Activated CD8-positive, alpha-beta memory T cell treated with anti-CD3 and anti-CD28 coated beads, Interleukin-2, amount 10 ng/mL, durations not matched to agents 7 days and 5 days (primary cell): Measurements from ENCODE around the gene RGS1. TPM values are rescaled to one million over a fixed set of nuclear protein-coding genes. Genes with fewer than 3 reads are reported as not detected.

Experiments used
- ATAC-seq: fragments of 150-1000 bp; cut with Tn5 transposase; one replicate; pipeline ENCODE4 v1.10.0; 2021; ENCODE audit warnings: moderate library complexity
- CTCF ChIA-PET: fragments of 350-600 bp; sonication (Branson Sonifier 250); formaldehyde crosslinking; loops from one replicate; lab custom pipeline; 2021; ENCODE audit warnings: antibody characterized with exemption; lab: Charles Lee
- DNase-seq: peaks from one replicate; pipeline ENCODE4 v3.0.0-alpha.2; 2020
- H3K27ac Mint-ChIP-seq: one replicate; pipeline ENCODE4 v1.8.0; 2021; ENCODE audit warnings: mild to moderate bottlenecking, mixed read lengths
- H3K27me3 Mint-ChIP-seq: one replicate; pipeline ENCODE4 v1.8.0; 2021; ENCODE audit warnings: mixed read lengths
- H3K36me3 Mint-ChIP-seq: one replicate; pipeline ENCODE4 v1.8.0; 2021; ENCODE audit warnings: mild to moderate bottlenecking, mixed read lengths
- H3K4me1 Mint-ChIP-seq: one replicate; pipeline ENCODE4 v1.8.0; 2021; ENCODE audit warnings: mixed read lengths
- H3K4me3 Mint-ChIP-seq: one replicate; pipeline ENCODE4 v1.8.0; 2021; ENCODE audit warnings: mild to moderate bottlenecking, moderate library complexity, mixed read lengths
- H3K9me3 Mint-ChIP-seq: one replicate; pipeline ENCODE4 v1.8.0; 2022; ENCODE audit warnings: low read depth, mixed read lengths
- total RNA-seq, 2 experiments: library from RNA; stranded (reverse); gene quantifications; one replicate each; pipeline ENCODE4 v1.2.3, GENCODE V29; 2021

RGS1 gene
- total RNA-seq, 2 experiments from 2014 or later, result 27.1 to 35.7 TPM

DNA sequence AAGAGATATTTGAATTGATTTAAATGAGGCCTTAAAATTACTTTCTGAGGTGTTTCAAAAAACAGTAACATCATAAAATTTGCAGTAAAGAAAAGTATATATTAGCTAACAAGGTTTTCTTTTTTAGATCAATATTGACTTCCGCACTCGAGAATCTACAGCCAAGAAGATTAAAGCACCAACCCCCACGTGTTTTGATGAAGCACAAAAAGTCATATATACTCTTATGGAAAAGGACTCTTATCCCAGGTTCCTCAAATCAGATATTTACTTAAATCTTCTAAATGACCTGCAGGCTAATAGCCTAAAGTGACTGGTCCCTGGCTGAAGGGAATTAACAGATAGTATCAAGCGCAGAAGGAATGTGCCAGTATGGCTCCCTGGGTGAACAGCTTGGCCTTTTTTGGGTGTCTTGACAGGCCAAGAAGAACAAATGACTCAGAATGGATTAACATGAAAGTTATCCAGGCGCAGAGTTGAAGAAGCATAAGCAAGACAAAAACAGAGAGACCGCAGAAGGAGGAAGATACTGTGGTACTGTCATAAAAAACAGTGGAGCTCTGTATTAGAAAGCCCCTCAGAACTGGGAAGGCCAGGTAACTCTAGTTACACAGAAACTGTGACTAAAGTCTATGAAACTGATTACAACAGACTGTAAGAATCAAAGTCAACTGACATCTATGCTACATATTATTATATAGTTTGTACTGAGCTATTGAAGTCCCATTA lies 3.6 kb downstream of the RGS1 start:
- ATAC-seq (no peak), DNase-seq (no peak)
- CTCF ChIA-PET, result interaction anchor here (0.8 to 4.6 kb wide), 8 partner anchors 17 to 467 kb away, joined by 3 to 21 read pairs (median 4); no protein-coding TSS in a partner anchor
- Mint-ChIP-seq H3K27ac (no peak overlapping the region), H3K4me1 (peaks cover 52% of the 10 kb centered on the region), H3K9me3 (no peaks in the 10 kb centered on the region), H3K27me3 (no peaks in the 10 kb centered on the region), H3K4me3 (peak overlapping the region; percentile 63), H3K36me3 (peaks cover 38% of the 10 kb centered on the region)

GRCh38 chr1:192580351-192580962 lies 4.9 kb downstream of the RGS1 start:
- Mint-ChIP-seq H3K27me3 (no peaks in the 10 kb centered on the region), H3K27ac (no peak overlapping the region), H3K36me3 (peaks cover 37% of the 10 kb centered on the region), H3K9me3 (no peaks in the 10 kb centered on the region), H3K4me1 (peaks cover 47% of the 10 kb centered on the region), H3K4me3 (no peak overlapping the region)
- DNase-seq (no peak), ATAC-seq (peak; percentile 31)
- CTCF ChIA-PET, result interaction anchor here (1.0 to 4.6 kb wide), 5 partner anchors 40 to 106 kb away, joined by 3 to 21 read pairs (median 4); no protein-coding TSS in a partner anchor

DNA sequence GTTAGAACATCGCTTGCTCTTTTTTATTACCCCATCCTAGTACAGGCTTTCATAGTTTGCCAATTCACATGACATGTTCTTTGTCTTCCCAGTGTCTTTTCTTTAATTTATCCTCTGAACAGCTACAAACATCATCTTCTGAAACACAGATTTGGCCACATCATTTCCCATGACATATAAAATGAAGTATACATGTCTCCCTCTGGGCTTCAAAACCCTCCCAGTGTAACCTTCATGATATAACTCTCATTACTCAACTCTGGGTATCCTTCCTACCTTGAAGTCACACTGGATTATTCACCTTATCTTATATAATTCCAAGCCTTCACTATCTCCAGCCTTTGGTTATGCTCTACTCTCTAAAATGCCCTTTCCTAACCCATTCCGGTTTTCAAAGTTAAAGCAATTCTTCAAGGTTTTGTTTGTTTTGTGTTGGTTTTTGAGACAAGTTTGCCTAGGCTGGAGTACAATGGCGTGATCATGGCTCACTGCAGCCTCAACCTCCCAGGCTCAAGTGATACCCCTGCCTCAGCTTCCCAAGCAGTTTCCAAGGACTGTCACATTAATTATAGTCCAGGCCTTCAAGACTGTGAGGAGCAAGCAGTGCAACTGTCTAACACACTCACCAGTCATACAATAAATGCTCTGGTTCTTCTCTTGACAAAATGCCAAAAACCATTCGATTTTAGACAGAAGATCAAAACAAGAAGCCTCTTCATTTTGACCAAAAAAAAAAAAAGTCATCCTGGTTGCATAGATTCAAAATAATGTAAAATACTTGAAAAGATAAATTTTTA lies 5.8 kb downstream of the RGS1 start:
- Mint-ChIP-seq H3K27ac (no peak overlapping the region), H3K36me3 (peaks cover 33% of the 10 kb centered on the region), H3K4me3 (no peak overlapping the region), H3K27me3 (no peaks in the 10 kb centered on the region), H3K9me3 (no peaks in the 10 kb centered on the region), H3K4me1 (peaks cover 40% of the 10 kb centered on the region)
- no peak for DNase-seq
- ATAC-seq, result no peak
- CTCF ChIA-PET, result interaction anchor here (0.9 to 4.6 kb wide), 8 partner anchors 10 to 107 kb away, joined by 3 to 21 read pairs (median 4); no protein-coding TSS in a partner anchor

DNA sequence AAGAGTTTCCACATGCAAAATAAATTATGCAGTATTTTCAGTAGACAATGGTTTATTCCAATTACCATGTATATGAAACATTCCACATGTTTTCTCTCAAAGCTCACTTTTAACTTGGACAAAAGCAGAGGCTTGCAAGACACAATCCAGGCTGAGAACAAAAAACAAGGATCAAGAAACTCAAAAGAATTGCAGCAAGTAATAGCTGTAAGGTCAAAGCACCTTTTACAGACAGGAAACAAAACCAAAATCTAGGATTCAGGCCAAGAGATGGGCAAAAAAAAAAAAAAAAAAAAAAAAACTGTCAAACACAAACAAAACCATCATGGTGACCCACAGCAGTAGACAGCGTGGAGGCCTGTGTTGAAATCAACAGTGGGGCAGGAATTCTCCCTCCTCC lies 9.3 kb downstream of the RGS1 start:
- Mint-ChIP-seq H3K36me3 (peaks cover 6% of the 10 kb centered on the region), H3K9me3 (no peaks in the 10 kb centered on the region), H3K4me3 (no peak overlapping the region), H3K27me3 (no peaks in the 10 kb centered on the region), H3K4me1 (peaks cover 11% of the 10 kb centered on the region), H3K27ac (no peak overlapping the region)
- CTCF ChIA-PET, result interaction anchor here (0.7 to 1.0 kb wide), 2 partner anchors 11 to 31 kb away, joined by 3 to 4 read pairs; no protein-coding TSS in a partner anchor
- ATAC-seq (no peak), DNase-seq (no peak)

DNA sequence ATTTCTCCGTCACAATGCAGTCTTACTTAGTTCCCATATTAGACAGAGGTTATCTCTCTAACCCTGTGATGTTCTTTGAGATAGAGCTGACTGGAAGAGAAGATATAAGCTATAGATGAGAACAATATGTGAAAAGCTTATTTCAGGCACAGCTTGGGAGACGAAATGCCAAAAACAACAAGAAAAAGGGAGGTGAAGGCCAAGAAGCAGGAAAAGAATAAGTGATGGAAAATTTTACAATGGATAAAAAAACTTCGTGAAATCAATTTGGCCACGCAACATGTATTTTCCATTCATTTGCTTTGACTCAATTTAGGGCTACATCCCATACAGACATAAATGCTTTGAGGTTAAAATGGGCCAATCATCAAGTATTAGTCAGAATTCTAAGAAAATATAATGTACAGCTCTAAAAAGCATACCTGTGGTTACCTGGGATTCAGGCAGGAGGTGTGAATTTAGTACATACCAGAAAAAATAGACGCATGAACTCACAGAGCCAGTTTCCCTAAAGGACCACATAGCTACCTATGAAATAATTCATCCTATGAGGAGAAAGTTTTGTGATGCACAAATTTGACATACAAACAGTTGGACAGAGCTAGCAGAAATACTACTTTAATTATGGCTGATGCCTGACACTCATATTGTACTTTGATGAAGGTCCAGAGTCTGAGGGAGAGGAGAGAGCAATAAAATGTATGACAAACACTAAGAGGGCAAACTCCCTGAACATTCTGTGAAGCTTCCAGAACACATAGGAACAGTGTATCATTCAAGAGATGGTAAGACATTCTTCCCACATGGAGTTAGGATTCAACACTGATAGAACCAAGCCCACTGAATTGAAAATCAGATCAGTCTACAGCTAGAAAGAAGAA lies 12.1 kb downstream of the RGS1 start:
- Mint-ChIP-seq H3K9me3 (no peaks in the 10 kb centered on the region), H3K27ac (no peak overlapping the region), H3K4me1 (peaks cover 8% of the 10 kb centered on the region), H3K27me3 (no peaks in the 10 kb centered on the region), H3K4me3 (no peak overlapping the region), H3K36me3 (no peaks in the 10 kb centered on the region)
- CTCF ChIA-PET, result interaction anchor here (1.0 to 1.4 kb wide), 4 partner anchors 11 to 113 kb away, joined by 3 to 6 read pairs (median 4); no protein-coding TSS in a partner anchor
- DNase-seq (no peak), ATAC-seq (no peak)

GRCh38 chr1:192588546-192588945 lies 13.0 kb downstream of the RGS1 start:
- H3K4me3 Mint-ChIP-seq, result no peak overlapping the region
- CTCF ChIA-PET, result interaction anchor here (1.1 kb wide), 1 partner anchor 114 kb away, joined by 4 read pairs; no protein-coding TSS in a partner anchor

GRCh38 chr1:192589813-192590212 lies 14.2 kb downstream of the RGS1 start:
- CTCF ChIA-PET, result no interaction called here
- no peaks in the 10 kb centered on the region for H3K27me3 Mint-ChIP-seq
- H3K9me3 Mint-ChIP-seq, result no peaks in the 10 kb centered on the region
- DNase-seq, result no peak
- no peak overlapping the region for H3K4me3 Mint-ChIP-seq
- no peak overlapping the region for H3K27ac Mint-ChIP-seq
- ATAC-seq, result no peak
- no peaks in the 10 kb centered on the region for H3K36me3 Mint-ChIP-seq
- peaks cover 3% of the 10 kb centered on the region for H3K4me1 Mint-ChIP-seq

More at GRCh38 chr1:192588546-192588945, 13.0 kb downstream of the RGS1 start:
- ATAC-seq (no peak), DNase-seq (no peak)
- peaks cover 8% of the 10 kb centered on the region for H3K4me1 Mint-ChIP-seq
- no peaks in the 10 kb centered on the region for H3K36me3 Mint-ChIP-seq
- H3K27me3 Mint-ChIP-seq, result no peaks in the 10 kb centered on the region
- H3K9me3 Mint-ChIP-seq, result no peaks in the 10 kb centered on the region
- H3K27ac Mint-ChIP-seq, result no peak overlapping the region

DNA sequence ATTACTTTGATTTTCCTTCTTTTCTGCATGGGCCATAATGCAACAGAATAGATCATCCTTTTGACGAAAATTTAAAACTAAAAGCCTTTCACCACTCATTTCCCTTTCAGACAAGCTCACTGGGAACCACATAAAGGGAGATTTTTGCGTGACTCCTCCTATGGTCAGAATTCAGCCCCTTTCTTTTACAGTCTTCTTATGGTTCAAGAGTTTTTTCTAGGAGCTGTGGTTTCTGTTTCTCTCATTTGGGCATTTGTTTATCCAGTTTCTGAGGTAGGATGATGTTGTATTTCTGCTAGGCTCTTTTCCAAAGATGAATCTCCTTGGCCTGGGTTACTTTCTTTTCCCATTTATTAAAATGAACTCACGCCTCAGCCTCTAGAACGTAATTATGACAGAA lies 16.9 kb downstream of the RGS1 start:
- CTCF ChIA-PET, result interaction anchor here (1.1 kb wide), 1 partner anchor 118 kb away, joined by 3 read pairs; no protein-coding TSS in a partner anchor
- no peaks in the 10 kb centered on the region for H3K36me3 Mint-ChIP-seq

DNA sequence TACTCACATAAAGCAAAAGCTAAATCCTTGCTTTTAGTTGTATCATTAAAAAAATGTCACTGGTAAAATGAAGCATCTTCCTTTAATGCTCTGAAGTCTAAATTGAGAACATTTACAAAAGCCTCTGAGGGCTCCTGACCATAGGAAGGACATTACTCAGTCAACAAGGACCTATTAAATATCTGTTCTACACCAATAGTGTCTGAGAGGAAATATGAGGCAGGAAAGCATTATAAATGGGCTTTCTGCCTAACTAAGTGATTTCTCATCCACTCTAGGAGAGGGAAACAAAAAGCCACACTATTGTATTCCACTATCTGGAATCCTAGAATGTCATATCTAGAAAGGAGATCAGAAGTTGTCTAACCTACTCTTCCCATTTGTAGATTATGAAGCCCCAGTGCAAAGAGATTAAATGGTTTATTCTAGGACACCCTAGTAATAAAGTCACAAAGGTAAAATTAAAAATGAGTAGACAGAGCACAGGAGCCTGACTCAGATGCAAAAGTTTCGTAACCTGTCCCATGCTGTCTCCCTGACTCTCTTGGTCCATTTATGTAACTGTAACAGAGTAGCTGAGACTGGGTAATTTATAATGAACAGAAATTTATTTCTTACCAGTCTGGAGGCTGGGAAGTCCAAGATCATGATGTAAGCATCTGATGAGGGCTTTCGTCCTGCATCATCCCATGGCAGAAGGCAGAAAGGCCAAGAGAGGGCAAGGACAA lies 17.6 kb downstream of the RGS1 start:
- CTCF ChIA-PET, result interaction anchor here (1.3 kb wide), 1 partner anchor 11 kb away, joined by 3 read pairs; no protein-coding TSS in a partner anchor
- Mint-ChIP-seq H3K4me3 (no peak overlapping the region), H3K9me3 (no peaks in the 10 kb centered on the region), H3K36me3 (no peaks in the 10 kb centered on the region), H3K27ac (no peak overlapping the region), H3K27me3 (peaks cover 2% of the 10 kb centered on the region), H3K4me1 (peaks cover 6% of the 10 kb centered on the region)
- no peak for ATAC-seq
- DNase-seq, result no peak

More for the DNA sequence above, 16.9 kb downstream of the RGS1 start:
- ATAC-seq (no peak), DNase-seq (no peak)
- Mint-ChIP-seq H3K4me1 (peaks cover 6% of the 10 kb centered on the region), H3K4me3 (no peak overlapping the region), H3K27ac (no peak overlapping the region), H3K9me3 (no peaks in the 10 kb centered on the region), H3K27me3 (peaks cover 2% of the 10 kb centered on the region)

GRCh38 chr1:192595299-192595698 lies 19.7 kb downstream of the RGS1 start:
- CTCF ChIA-PET, result interaction anchor here (1.0 kb wide), 1 partner anchor 13 kb away, joined by 3 read pairs; no protein-coding TSS in a partner anchor
- H3K4me1 Mint-ChIP-seq, result peaks cover 14% of the 10 kb centered on the region
- no peaks in the 10 kb centered on the region for H3K36me3 Mint-ChIP-seq
- ATAC-seq (no peak), DNase-seq (no peak)
- H3K27ac Mint-ChIP-seq, result no peak overlapping the region
- H3K9me3 Mint-ChIP-seq, result no peaks in the 10 kb centered on the region
- no peak overlapping the region for H3K4me3 Mint-ChIP-seq
- peaks cover 2% of the 10 kb centered on the region for H3K27me3 Mint-ChIP-seq

DNA sequence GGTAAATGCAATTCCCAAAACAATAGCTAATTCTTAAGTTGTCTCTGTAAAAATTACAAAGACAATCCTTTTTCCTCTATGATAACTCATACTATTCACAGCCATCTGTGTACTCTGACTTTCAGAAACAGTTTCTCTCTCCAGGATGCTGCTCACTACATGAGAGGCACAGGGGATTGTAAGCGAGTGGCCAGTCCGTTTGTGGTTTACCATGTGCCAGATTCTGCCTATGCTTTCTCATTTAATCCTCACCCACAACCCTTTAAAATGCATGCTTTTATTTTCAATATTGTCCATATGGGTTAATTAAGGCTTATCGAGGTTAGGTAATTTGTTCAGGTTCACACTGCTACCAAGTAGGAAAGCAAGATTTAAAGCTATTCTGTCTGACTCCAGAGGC lies 23.0 kb downstream of the RGS1 start:
- DNase-seq (no peak), ATAC-seq (no peak)
- H3K36me3 Mint-ChIP-seq, result no peaks in the 10 kb centered on the region
- peaks cover 2% of the 10 kb centered on the region for H3K27me3 Mint-ChIP-seq
- no peak overlapping the region for H3K27ac Mint-ChIP-seq
- H3K4me1 Mint-ChIP-seq, result peaks cover 35% of the 10 kb centered on the region
- H3K4me3 Mint-ChIP-seq, result no peak overlapping the region
- CTCF ChIA-PET, result interaction anchor here (1.4 to 3.5 kb wide), 3 partner anchors 11 to 124 kb away, joined by 4 to 10 read pairs (median 6); no protein-coding TSS in a partner anchor
- H3K9me3 Mint-ChIP-seq, result no peaks in the 10 kb centered on the region
